GM21360 (cell line): ENCODE measurements around the gene F13A1.

Experiments used
- ATAC-seq: cut with Tn5 transposase; IDR thresholded peaks from one replicate; pipeline ENCODE4 v1.9.1; 2021; ENCODE audit warnings: mild to moderate bottlenecking, moderate library complexity; ENCODE audit not compliant: unreplicated experiment

F13A1 gene

GRCh38 chr6:6105472-6106036 is 214.9 kb downstream of the F13A1 start:
- no peak for ATAC-seq
